HK-2 (cell line): ENCODE data around the gene APOBEC4.

Experiments
- DNase-seq: peaks from one replicate; pipeline ENCODE4 v3.0.0-alpha.2; 2018; ENCODE audit not compliant: unreplicated experiment

The APOBEC4 gene

GRCh38 chr1:183602510-183602909 is 50.6 kb downstream of the APOBEC4 start:
- DNase-seq = no peak

- no peak for DNase-seq
These were observed 52.5 kb downstream of the APOBEC4 start for GRCh38 chr1:183600634-183601033.

GRCh38 chr1:183600136-183600535 is 53.0 kb downstream of the APOBEC4 start:
- DNase-seq = no peak

- no peak for DNase-seq
These were observed 54.7 kb downstream of the APOBEC4 start for GRCh38 chr1:183598386-183598785.

GRCh38 chr1:183597656-183598347 is 55.3 kb downstream of the APOBEC4 start:
- DNase-seq = no peak

- no peak for DNase-seq
These were observed 56.6 kb downstream of the APOBEC4 start for GRCh38 chr1:183596500-183596899.
